ENCODE results near the gene C10orf67. TPM values are rescaled to one million over a fixed set of nuclear protein-coding genes. Genes with fewer than 3 reads are reported as not detected.
A peak's percentile ranks its signal among the peaks of the same experiment; 100 is the strongest.
"Not testable (repeated sequence)": the region's sequence is repeated elsewhere in the genome, so short reads cannot be mapped to it uniquely, and the experiment has no call there.

Gene C10orf67
- total and polyA plus RNA-seq, 9 donors, result 0.04 to 0.37 (median 0.20) TPM; not detected in 1

- Histone ChIP-seq H3K9me3 (replicated peaks; ENCODE audit: control insufficient read depth, low read depth, low read length) (no peaks in the 10 kb centered on the region), H3K27me3 (ENCODE audit: control insufficient read depth, insufficient read depth, low read length) (peaks cover 4% of the 10 kb centered on the region), H3K36me3 (ENCODE audit: control insufficient read depth, insufficient read depth, low read length) (no peaks in the 10 kb centered on the region), H3K27ac (ENCODE audit: low read length) (no peak overlapping the region), H3K4me3 (ENCODE audit: low read length) (no peak overlapping the region), H3K4me1 (ENCODE audit: control insufficient read depth, insufficient read depth, low read length) (no peaks in the 10 kb centered on the region)
- no CpG with 5 or more reads among the region's 7 CpGs for WGBS (ENCODE audit: insufficient coverage)
- DNase-seq, result no peak
Observed at GRCh38 chr10:23280419-23281043, 64.1 kb downstream of the C10orf67 start.

GRCh38 chr10:23275355-23275754, 69.2 kb downstream of the C10orf67 start:
- 86% methylated on average over 1 of the region's 2 CpGs for WGBS (ENCODE audit: insufficient coverage)
- H3K4me3 ChIP-seq (ENCODE audit: low read length), result no peak overlapping the region
- no peak for DNase-seq
- peaks cover 2% of the 10 kb centered on the region for H3K27me3 ChIP-seq (ENCODE audit: control insufficient read depth, insufficient read depth, low read length)
- H3K4me1 ChIP-seq (ENCODE audit: control insufficient read depth, insufficient read depth, low read length), result no peaks in the 10 kb centered on the region
- peaks cover 10% of the 10 kb centered on the region for H3K9me3 ChIP-seq (replicated peaks; ENCODE audit: control insufficient read depth, low read depth, low read length)
- no peaks in the 10 kb centered on the region for H3K36me3 ChIP-seq (ENCODE audit: control insufficient read depth, insufficient read depth, low read length)
- no peak overlapping the region for H3K27ac ChIP-seq (ENCODE audit: low read length)

- H3K4me1 ChIP-seq (ENCODE audit: control insufficient read depth, insufficient read depth, low read length); H3K36me3 ChIP-seq (ENCODE audit: control insufficient read depth, insufficient read depth, low read length); H3K27me3 ChIP-seq (ENCODE audit: control insufficient read depth, insufficient read depth, low read length); H3K27ac ChIP-seq (ENCODE audit: low read length); H3K4me3 ChIP-seq (ENCODE audit: low read length); H3K9me3 ChIP-seq (replicated peaks; ENCODE audit: control insufficient read depth, low read depth, low read length); DNase-seq: not testable (repeated sequence)
- 79% methylated on average over 4 of the region's 9 CpGs for WGBS (ENCODE audit: insufficient coverage)
Observed at GRCh38 chr10:23274179-23274578, 70.4 kb downstream of the C10orf67 start.

- H3K36me3 ChIP-seq (ENCODE audit: control insufficient read depth, insufficient read depth, low read length), result no peaks in the 10 kb centered on the region
- H3K4me3 ChIP-seq (ENCODE audit: low read length), result no peak overlapping the region
- H3K4me1 ChIP-seq (ENCODE audit: control insufficient read depth, insufficient read depth, low read length), result no peaks in the 10 kb centered on the region
- no peak overlapping the region for H3K27ac ChIP-seq (ENCODE audit: low read length)
- 74% methylated on average over 3 of the region's 3 CpGs for WGBS (ENCODE audit: insufficient coverage)
- H3K9me3 ChIP-seq (replicated peaks; ENCODE audit: control insufficient read depth, low read depth, low read length), result peaks cover 10% of the 10 kb centered on the region
- no peaks in the 10 kb centered on the region for H3K27me3 ChIP-seq (ENCODE audit: control insufficient read depth, insufficient read depth, low read length)
- DNase-seq, result no peak
Observed at GRCh38 chr10:23270531-23270930, 74.1 kb downstream of the C10orf67 start.

GRCh38 chr10:23263441-23264164, 81.0 kb downstream of the C10orf67 start:
- H3K27ac ChIP-seq (ENCODE audit: low read length), result no peak overlapping the region
- DNase-seq, result no peak
- H3K36me3 ChIP-seq (ENCODE audit: control insufficient read depth, insufficient read depth, low read length), result no peaks in the 10 kb centered on the region
- no peak overlapping the region for H3K4me3 ChIP-seq (ENCODE audit: low read length)
- no peaks in the 10 kb centered on the region for H3K9me3 ChIP-seq (replicated peaks; ENCODE audit: control insufficient read depth, low read depth, low read length)
- H3K4me1 ChIP-seq (ENCODE audit: control insufficient read depth, insufficient read depth, low read length), result no peaks in the 10 kb centered on the region
- WGBS (ENCODE audit: insufficient coverage), result 77% methylated on average over 4 of the region's 9 CpGs
- H3K27me3 ChIP-seq (ENCODE audit: control insufficient read depth, insufficient read depth, low read length), result peaks cover 2% of the 10 kb centered on the region

- Histone ChIP-seq H3K4me3 (ENCODE audit: low read length) (no peak overlapping the region), H3K27me3 (ENCODE audit: control insufficient read depth, insufficient read depth, low read length) (peaks cover 2% of the 10 kb centered on the region), H3K36me3 (ENCODE audit: control insufficient read depth, insufficient read depth, low read length) (no peaks in the 10 kb centered on the region), H3K4me1 (ENCODE audit: control insufficient read depth, insufficient read depth, low read length) (no peaks in the 10 kb centered on the region), H3K27ac (ENCODE audit: low read length) (no peak overlapping the region), H3K9me3 (replicated peaks; ENCODE audit: control insufficient read depth, low read depth, low read length) (no peaks in the 10 kb centered on the region)
- no peak for DNase-seq
- WGBS (ENCODE audit: insufficient coverage), result no CpG with 5 or more reads among the region's 2 CpGs
Observed at GRCh38 chr10:23262928-23263327, 81.7 kb downstream of the C10orf67 start.

- 40% methylated on average over 1 of the region's 2 CpGs for WGBS (ENCODE audit: insufficient coverage)
- Histone ChIP-seq H3K27me3 (ENCODE audit: control insufficient read depth, insufficient read depth, low read length) (peaks cover 2% of the 10 kb centered on the region), H3K4me1 (ENCODE audit: control insufficient read depth, insufficient read depth, low read length) (no peaks in the 10 kb centered on the region), H3K9me3 (replicated peaks; ENCODE audit: control insufficient read depth, low read depth, low read length) (no peaks in the 10 kb centered on the region), H3K4me3 (ENCODE audit: low read length) (no peak overlapping the region), H3K27ac (ENCODE audit: low read length) (no peak overlapping the region), H3K36me3 (ENCODE audit: control insufficient read depth, insufficient read depth, low read length) (no peaks in the 10 kb centered on the region)
- DNase-seq, result peak; percentile 65
Observed at GRCh38 chr10:23258516-23258915, 86.1 kb downstream of the C10orf67 start.

GRCh38 chr10:23253780-23254179, 90.8 kb downstream of the C10orf67 start:
- no peaks in the 10 kb centered on the region for H3K4me1 ChIP-seq (ENCODE audit: control insufficient read depth, insufficient read depth, low read length)
- H3K27ac ChIP-seq (ENCODE audit: low read length), result no peak overlapping the region
- no peak for DNase-seq
- no peaks in the 10 kb centered on the region for H3K27me3 ChIP-seq (ENCODE audit: control insufficient read depth, insufficient read depth, low read length)
- no peak overlapping the region for H3K4me3 ChIP-seq (ENCODE audit: low read length)
- H3K36me3 ChIP-seq (ENCODE audit: control insufficient read depth, insufficient read depth, low read length), result no peaks in the 10 kb centered on the region
- no peaks in the 10 kb centered on the region for H3K9me3 ChIP-seq (replicated peaks; ENCODE audit: control insufficient read depth, low read depth, low read length)
- no CpG with 5 or more reads among the region's 2 CpGs for WGBS (ENCODE audit: insufficient coverage)

- not testable (repeated sequence) for DNase-seq; H3K27ac ChIP-seq (ENCODE audit: low read length); H3K4me3 ChIP-seq (ENCODE audit: low read length); H3K9me3 ChIP-seq (replicated peaks; ENCODE audit: control insufficient read depth, low read depth, low read length); H3K27me3 ChIP-seq (ENCODE audit: control insufficient read depth, insufficient read depth, low read length); H3K4me1 ChIP-seq (ENCODE audit: control insufficient read depth, insufficient read depth, low read length); H3K36me3 ChIP-seq (ENCODE audit: control insufficient read depth, insufficient read depth, low read length)
- WGBS (ENCODE audit: insufficient coverage), result no CpG with 5 or more reads among the region's 4 CpGs
Observed at GRCh38 chr10:23252859-23253258, 91.7 kb downstream of the C10orf67 start.

- not testable (repeated sequence) for H3K27ac ChIP-seq (ENCODE audit: low read length); H3K36me3 ChIP-seq (ENCODE audit: control insufficient read depth, insufficient read depth, low read length); DNase-seq; H3K27me3 ChIP-seq (ENCODE audit: control insufficient read depth, insufficient read depth, low read length); H3K4me3 ChIP-seq (ENCODE audit: low read length); H3K9me3 ChIP-seq (replicated peaks; ENCODE audit: control insufficient read depth, low read depth, low read length); H3K4me1 ChIP-seq (ENCODE audit: control insufficient read depth, insufficient read depth, low read length)
- no CpG with 5 or more reads among the region's 1 CpG for WGBS (ENCODE audit: insufficient coverage)
Observed at GRCh38 chr10:23241779-23242178, 102.8 kb downstream of the C10orf67 start.
